B cell (primary cell): Measurements from ENCODE around the gene ADO.

Experiments
- CTCF ChIP-seq: fragments of 200-600 bp; IDR thresholded peaks from one replicate; pipeline ENCODE4 v1.8.0; 2022; ENCODE audit warnings: antibody characterized with exemption, mild to moderate bottlenecking
- EZH2 ChIP-seq: IDR thresholded peaks from 2 replicates; pipeline ENCODE4 v1.6.1; 2012; ENCODE audit warnings: borderline replicate concordance, low read depth, mild to moderate bottlenecking, moderate library complexity, low read length; ENCODE audit not compliant: insufficient read depth, poor library complexity, severe bottlenecking

- TF ChIP-seq CTCF (no peak), EZH2 (no peak)
These were observed 5.8 kb downstream of the ADO start for GRCh38 chr10:62810156-62810902.
